OCI-LY1 (cell line): ENCODE measurements around the gene IL23A.
"Not testable (repeated sequence)": the region's sequence is repeated elsewhere in the genome, so short reads cannot be mapped to it uniquely, and the experiment has no call there.

Experiments used
- H2AFZ ChIP-seq: fragments of 200-600 bp; sonication (generic), shearing (Covaris generic); 2 replicates; pipeline ENCODE4 v1.6.0; 2014; ENCODE audit warnings: antibody characterized with exemption, mild to moderate bottlenecking, low read length
- H3F3A ChIP-seq: fragments of 200-600 bp; sonication (generic), shearing (Covaris generic); 2 replicates; pipeline ENCODE4 v1.6.0; 2014; ENCODE audit warnings: mild to moderate bottlenecking, antibody characterized with exemption, low read length, moderate library complexity; ENCODE audit not compliant: insufficient read depth
- H3K27ac ChIP-seq: fragments of 200-600 bp; sonication (generic); 2 replicates; pipeline ENCODE4 v1.5.1; 2014; ENCODE audit warnings: low read length, mixed run types, mild to moderate bottlenecking, low read depth; ENCODE audit not compliant: poor library complexity, severe bottlenecking
- H3K27me3 ChIP-seq: fragments of 200-600 bp; sonication (generic); 2 replicates; pipeline ENCODE4 v1.6.0; 2014; ENCODE audit warnings: antibody characterized with exemption, mild to moderate bottlenecking, low read length, moderate library complexity; ENCODE audit not compliant: insufficient read depth
- H3K36me3 ChIP-seq: fragments of 200-600 bp; sonication (generic); 2 replicates; pipeline ENCODE4 v1.6.1; 2014; ENCODE audit warnings: mild to moderate bottlenecking, antibody characterized with exemption, low read length, moderate library complexity, mixed read lengths; ENCODE audit not compliant: insufficient read depth
- H3K4me1 ChIP-seq: fragments of 200-600 bp; sonication (generic); 2 replicates; pipeline ENCODE4 v1.5.1; 2014; ENCODE audit warnings: mild to moderate bottlenecking, low read length, moderate library complexity; ENCODE audit not compliant: insufficient read depth, severe bottlenecking
- H3K4me2 ChIP-seq: fragments of 200-600 bp; sonication (generic), shearing (Covaris generic); 2 replicates; pipeline ENCODE4 v1.6.1; 2014; ENCODE audit warnings: low read length
- H3K4me3 ChIP-seq: fragments of 200-600 bp; sonication (generic); 2 replicates; pipeline ENCODE4 v1.5.1; 2014; ENCODE audit warnings: low read length, low read depth, mild to moderate bottlenecking, mixed read lengths; ENCODE audit not compliant: poor library complexity, severe bottlenecking
- H3K79me2 ChIP-seq: fragments of 200-600 bp; shearing (Covaris generic); 2 replicates; pipeline ENCODE4 v1.6.1; 2016; ENCODE audit warnings: mixed run types, low read length, mixed read lengths; ENCODE audit not compliant: insufficient read depth
- H3K9ac ChIP-seq: fragments of 200-600 bp; sonication (generic), shearing (Covaris generic); 2 replicates; pipeline ENCODE4 v1.6.1; 2014; ENCODE audit warnings: mild to moderate bottlenecking, low read length, mixed read lengths
- H3K9me2 ChIP-seq: fragments of 200-600 bp; sonication (generic), shearing (Covaris generic); 2 replicates; pipeline ENCODE4 v1.6.1; 2014; ENCODE audit warnings: low read depth, mild to moderate bottlenecking, low read length, mixed read lengths
- H3K9me3 ChIP-seq: fragments of 200-600 bp; shearing (Covaris generic); 2 replicates; pipeline ENCODE4 v1.6.1; 2014; ENCODE audit warnings: low read length, mixed read lengths
- H4K20me1 ChIP-seq: fragments of 200-600 bp; sonication (generic), shearing (Covaris generic); 2 replicates; pipeline ENCODE4 v1.6.0; 2016; ENCODE audit warnings: mild to moderate bottlenecking, low read length; ENCODE audit not compliant: insufficient read depth
- CTCF ChIP-seq: fragments of 200-600 bp; sonication (generic), shearing (Covaris generic); IDR thresholded peaks from 2 replicates; pipeline ENCODE4 v1.5.1; 2017; ENCODE audit warnings: mild to moderate bottlenecking, antibody characterized with exemption, low read length, moderate library complexity, mixed read lengths
- EZH2 ChIP-seq: fragments of 200-600 bp; sonication (generic), shearing (Covaris generic); IDR thresholded peaks from 2 replicates; pipeline ENCODE4 v1.8.0; 2017; ENCODE audit warnings: borderline replicate concordance, mixed run types, mild to moderate bottlenecking, antibody characterized with exemption, low read length, moderate library complexity, mixed read lengths

The IL23A gene

GRCh38 chr12:56339158-56339422 lies 406 bp downstream of the IL23A start:
- Histone ChIP-seq H3K36me3 (peaks cover 13% of the 10 kb centered on the region), H3K9ac (peak overlapping the region; percentile 15; the same call in 1 of the 2 replicates), H3F3A (no peaks in the 10 kb centered on the region), H3K9me2 (no peaks in the 10 kb centered on the region), H4K20me1 (no peaks in the 10 kb centered on the region), H2AFZ (no peak overlapping the region), H3K4me1 (peaks cover 32% of the 10 kb centered on the region), H3K27me3 (no peaks in the 10 kb centered on the region), H3K4me3 (no peak overlapping the region), H3K9me3 (no peaks in the 10 kb centered on the region), H3K27ac (peak overlapping the region; percentile 76), H3K79me2 (no peaks in the 10 kb centered on the region), H3K4me2 (peak overlapping the region; percentile 9; the same call in 1 of the 2 replicates)
- no peak for TF ChIP-seq CTCF
- no peak for TF ChIP-seq EZH2

GRCh38 chr12:56341616-56342015 lies 2.9 kb downstream of the IL23A start:
- Histone ChIP-seq H3K27me3 (no peaks in the 10 kb centered on the region), H3K36me3 (peaks cover 26% of the 10 kb centered on the region), H3K4me2 (no peak overlapping the region), H2AFZ (no peak overlapping the region), H3K27ac (peak overlapping the region; percentile 40), H3K9me3 (no peaks in the 10 kb centered on the region), H3K4me3 (no peak overlapping the region), H3K9me2 (no peaks in the 10 kb centered on the region), H4K20me1 (no peaks in the 10 kb centered on the region), H3K79me2 (no peaks in the 10 kb centered on the region), H3K9ac (no peak overlapping the region), H3F3A (no peaks in the 10 kb centered on the region), H3K4me1 (peaks cover 20% of the 10 kb centered on the region)
- TF ChIP-seq CTCF (no peak), EZH2 (no peak)

- H3K9me2 ChIP-seq, H4K20me1 ChIP-seq, H3K9ac ChIP-seq, H3K27me3 ChIP-seq, H3K27ac ChIP-seq, H3K4me3 ChIP-seq, H3K9me3 ChIP-seq, H3F3A ChIP-seq, H3K4me2 ChIP-seq, H2AFZ ChIP-seq, H3K79me2 ChIP-seq: not testable (repeated sequence)
- Histone ChIP-seq H3K36me3 (peaks cover 30% of the 10 kb centered on the region), H3K4me1 (peaks cover 16% of the 10 kb centered on the region)
These were observed 3.6 kb downstream of the IL23A start for GRCh38 chr12:56342290-56342689.

GRCh38 chr12:56346675-56347074 lies 8.0 kb downstream of the IL23A start:
- TF ChIP-seq EZH2 (no peak), CTCF (peak; percentile 32; the same call in 1 of the 2 replicates)
- Histone ChIP-seq H3K36me3 (peaks cover 68% of the 10 kb centered on the region), H3K27me3 (no peaks in the 10 kb centered on the region)

GRCh38 chr12:56347255-56347654 lies 8.6 kb downstream of the IL23A start:
- H3K9me2 ChIP-seq, H3K4me1 ChIP-seq, H3F3A ChIP-seq, H3K79me2 ChIP-seq, H2AFZ ChIP-seq, H3K9ac ChIP-seq, H3K4me3 ChIP-seq, H3K9me3 ChIP-seq, H3K27me3 ChIP-seq, H4K20me1 ChIP-seq, H3K27ac ChIP-seq, H3K4me2 ChIP-seq: not testable (repeated sequence)
- H3K36me3 ChIP-seq, result peaks cover 70% of the 10 kb centered on the region

More at GRCh38 chr12:56346675-56347074, 8.0 kb downstream of the IL23A start:
- H3K4me3 ChIP-seq, result no peak overlapping the region
- H3K9me3 ChIP-seq, result no peaks in the 10 kb centered on the region
- no peaks in the 10 kb centered on the region for H3F3A ChIP-seq
- no peaks in the 10 kb centered on the region for H3K79me2 ChIP-seq
- no peak overlapping the region for H2AFZ ChIP-seq
- no peaks in the 10 kb centered on the region for H3K4me1 ChIP-seq
- H4K20me1 ChIP-seq, result no peaks in the 10 kb centered on the region
- H3K9me2 ChIP-seq, result no peaks in the 10 kb centered on the region
- no peak overlapping the region for H3K9ac ChIP-seq
- H3K4me2 ChIP-seq, result no peak overlapping the region
- H3K27ac ChIP-seq, result no peak overlapping the region
